ENCODE measurements around the gene NPBWR2.

DNA sequence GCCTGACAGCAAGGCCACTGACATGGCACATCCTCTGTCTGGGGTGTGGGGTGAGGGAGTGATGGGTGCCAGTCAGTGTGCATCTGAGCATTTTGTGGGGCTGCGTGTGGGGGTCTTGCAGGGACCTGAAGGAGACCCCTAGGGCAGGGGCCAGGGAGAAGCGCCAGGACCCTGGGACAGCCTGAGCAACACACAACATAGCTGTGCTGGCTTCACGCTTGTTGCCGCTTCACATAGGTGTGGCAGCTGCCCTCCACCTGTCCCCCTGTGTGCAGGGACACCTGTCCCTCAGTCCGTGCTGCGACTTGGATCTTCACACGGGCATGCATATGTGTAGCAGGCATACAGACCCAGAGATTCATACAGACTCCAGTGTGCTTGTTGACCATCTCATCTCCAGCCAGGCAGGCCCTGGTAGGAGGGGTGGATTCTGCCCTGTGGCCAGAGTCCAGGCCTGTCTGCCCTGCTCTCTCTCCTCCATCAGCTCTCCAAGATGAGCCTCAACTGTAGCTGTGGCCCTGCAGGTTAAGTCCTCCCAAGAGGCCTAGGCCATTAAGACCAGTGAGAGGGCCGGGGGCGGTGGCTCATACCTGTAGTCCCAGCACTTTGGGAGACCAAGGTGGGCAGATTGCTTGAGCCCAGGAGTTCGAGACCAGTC lies 3.2 kb upstream of the NPBWR2 start:
- TF ChIP-seq, protein P1, sequence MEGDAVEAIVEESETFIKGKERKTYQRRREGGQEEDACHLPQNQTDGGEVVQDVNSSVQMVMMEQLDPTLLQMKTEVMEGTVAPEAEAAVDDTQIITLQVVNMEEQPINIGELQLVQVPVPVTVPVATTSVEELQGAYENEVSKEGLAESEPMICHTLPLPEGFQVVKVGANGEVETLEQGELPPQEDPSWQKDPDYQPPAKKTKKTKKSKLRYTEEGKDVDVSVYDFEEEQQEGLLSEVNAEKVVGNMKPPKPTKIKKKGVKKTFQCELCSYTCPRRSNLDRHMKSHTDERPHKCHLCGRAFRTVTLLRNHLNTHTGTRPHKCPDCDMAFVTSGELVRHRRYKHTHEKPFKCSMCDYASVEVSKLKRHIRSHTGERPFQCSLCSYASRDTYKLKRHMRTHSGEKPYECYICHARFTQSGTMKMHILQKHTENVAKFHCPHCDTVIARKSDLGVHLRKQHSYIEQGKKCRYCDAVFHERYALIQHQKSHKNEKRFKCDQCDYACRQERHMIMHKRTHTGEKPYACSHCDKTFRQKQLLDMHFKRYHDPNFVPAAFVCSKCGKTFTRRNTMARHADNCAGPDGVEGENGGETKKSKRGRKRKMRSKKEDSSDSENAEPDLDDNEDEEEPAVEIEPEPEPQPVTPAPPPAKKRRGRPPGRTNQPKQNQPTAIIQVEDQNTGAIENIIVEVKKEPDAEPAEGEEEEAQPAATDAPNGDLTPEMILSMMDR (conservative IDR thresholded peaks at IDR 0.05 in 1 of 2, IDR thresholded peaks at IDR 0.05 in 1 of 2; ENCODE audit: low read depth in 1 of 2, low read length in 2 of 2) = no peak
- no peak for TF ChIP-seq EZH2 (IDR thresholded peaks at IDR 0.05; ENCODE audit: low read length, missing control alignments)
